Measurements from ENCODE around the gene TDRKH. TPM values are rescaled to one million over a fixed set of nuclear protein-coding genes. Genes with fewer than 3 reads are reported as not detected.

Gene TDRKH
- total RNA-seq, 4 donors from 2014 or later = 5.9 to 10.5 (median 8.3) TPM

DNA sequence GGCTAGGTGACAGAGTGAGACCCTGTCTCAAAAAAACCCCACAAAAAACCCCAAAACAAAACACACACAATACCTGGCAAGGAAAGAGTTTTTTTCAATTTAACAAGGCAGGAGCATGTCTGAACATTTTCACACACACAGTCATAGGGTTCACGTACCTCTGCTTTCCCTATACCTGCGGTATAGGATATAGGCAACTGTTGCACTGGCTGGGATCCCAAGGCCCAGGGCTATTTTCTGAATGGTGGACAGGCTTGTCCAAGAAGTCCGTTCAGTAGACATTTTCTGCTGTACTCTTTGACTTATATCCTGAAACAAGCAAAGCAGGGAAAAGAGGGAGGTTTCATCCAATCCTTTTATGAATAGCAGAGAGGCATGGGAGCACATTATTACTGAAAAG, 7.6 kb downstream of the TDRKH start:
- TF ChIP-seq, protein P1, sequence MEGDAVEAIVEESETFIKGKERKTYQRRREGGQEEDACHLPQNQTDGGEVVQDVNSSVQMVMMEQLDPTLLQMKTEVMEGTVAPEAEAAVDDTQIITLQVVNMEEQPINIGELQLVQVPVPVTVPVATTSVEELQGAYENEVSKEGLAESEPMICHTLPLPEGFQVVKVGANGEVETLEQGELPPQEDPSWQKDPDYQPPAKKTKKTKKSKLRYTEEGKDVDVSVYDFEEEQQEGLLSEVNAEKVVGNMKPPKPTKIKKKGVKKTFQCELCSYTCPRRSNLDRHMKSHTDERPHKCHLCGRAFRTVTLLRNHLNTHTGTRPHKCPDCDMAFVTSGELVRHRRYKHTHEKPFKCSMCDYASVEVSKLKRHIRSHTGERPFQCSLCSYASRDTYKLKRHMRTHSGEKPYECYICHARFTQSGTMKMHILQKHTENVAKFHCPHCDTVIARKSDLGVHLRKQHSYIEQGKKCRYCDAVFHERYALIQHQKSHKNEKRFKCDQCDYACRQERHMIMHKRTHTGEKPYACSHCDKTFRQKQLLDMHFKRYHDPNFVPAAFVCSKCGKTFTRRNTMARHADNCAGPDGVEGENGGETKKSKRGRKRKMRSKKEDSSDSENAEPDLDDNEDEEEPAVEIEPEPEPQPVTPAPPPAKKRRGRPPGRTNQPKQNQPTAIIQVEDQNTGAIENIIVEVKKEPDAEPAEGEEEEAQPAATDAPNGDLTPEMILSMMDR (IDR thresholded peaks at IDR 0.05; ENCODE audit: low read depth) = no peak

DNA sequence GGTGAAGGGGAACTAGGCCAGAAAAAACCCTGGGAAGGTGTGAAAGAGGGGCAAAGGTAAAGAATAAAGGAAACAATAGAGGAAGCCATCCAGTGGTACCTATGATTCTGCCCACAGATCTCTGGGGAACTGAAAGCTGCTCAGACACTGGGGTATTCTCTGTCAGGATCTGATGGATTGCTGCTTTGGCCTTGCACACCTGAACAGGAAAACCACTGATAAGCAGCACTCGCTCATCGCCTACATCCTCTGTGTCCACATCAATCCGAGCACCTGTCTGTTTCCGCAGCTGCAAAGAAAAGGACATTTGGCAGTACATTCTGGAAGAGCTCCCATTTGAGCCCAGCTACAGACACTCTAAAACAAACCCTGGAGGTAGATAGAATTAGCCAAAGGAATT, 10.4 kb downstream of the TDRKH start:
- TF ChIP-seq, protein P1 (IDR thresholded peaks at IDR 0.05; ENCODE audit: low read depth) = no peak

DNA sequence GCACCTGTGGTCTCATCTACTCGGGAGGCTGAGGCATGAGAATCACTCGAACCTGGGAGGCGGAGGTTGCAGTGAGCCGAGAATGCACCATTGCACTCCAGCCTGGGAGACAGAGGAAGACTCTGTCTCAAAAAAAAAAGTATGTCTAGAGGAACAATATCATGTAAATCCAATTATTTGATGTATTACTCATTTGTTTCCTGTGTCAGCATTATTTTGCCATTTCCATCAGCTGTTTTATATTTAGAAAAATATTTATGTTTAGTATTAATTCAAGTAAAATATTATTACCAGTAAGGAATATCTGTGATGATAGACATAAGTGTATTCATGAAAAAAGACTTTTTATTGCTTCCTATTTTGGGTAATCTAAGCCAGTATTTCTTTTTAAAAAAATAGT, 13.0 kb downstream of the TDRKH start:
- TF ChIP-seq, protein P1 (IDR thresholded peaks at IDR 0.05; ENCODE audit: low read depth) = no peak

DNA sequence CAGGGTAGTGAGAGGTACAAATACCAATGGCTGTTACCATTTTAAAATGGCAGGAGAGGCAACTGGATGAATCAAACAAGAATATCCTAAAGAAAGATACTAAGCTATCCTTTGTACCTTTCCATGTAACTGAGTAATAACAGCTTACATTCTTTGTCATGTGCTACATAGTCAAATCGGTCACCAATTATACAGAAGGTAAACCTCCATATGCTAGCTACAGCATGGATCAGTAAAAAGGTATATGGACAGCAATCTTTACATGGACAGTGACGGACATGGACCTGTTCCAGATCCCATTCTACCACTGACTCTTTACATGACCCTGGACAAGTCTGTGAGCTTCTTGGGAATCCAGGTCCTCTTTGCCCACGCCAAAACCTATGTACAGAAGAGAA, 13.6 kb downstream of the TDRKH start:
- TF ChIP-seq, protein P1 (IDR thresholded peaks at IDR 0.05; ENCODE audit: low read depth) = no peak

DNA sequence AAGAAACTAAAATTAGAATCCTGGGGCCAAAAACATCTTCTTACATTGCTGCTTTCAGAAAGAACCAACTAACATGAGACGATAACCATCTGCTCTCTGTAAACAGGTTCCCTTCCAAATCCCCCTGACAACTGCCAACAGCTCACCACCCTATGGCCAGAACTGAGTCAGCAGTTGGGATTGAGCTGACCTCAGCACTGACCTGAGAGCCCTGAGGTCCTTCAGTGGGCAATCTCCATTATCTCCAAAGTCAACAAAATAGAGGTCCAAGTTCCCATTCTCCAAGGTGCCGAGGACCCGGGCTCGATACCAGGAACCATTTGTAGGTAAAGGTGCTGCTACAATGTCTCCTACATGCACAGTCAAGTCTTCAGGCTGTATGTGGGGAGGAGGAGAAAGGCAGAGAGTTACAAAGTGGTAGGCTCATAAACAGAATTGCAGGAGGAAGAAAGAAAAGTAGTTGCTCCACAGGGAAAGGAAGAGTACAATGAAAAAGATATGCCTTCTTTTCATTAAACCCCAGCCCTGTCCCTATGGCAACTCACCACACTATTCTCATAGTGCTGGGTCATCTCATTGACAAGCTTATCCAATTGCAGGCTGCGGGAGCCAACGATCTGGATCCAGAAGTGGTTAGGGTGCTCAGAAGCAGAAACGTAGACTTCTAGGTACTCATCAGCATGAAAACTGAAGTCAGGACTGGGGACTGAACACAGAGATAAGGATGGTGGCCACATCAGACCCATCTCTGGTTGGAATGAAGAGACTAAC, 14.2 kb downstream of the TDRKH start:
- TF ChIP-seq, protein P1 (IDR thresholded peaks at IDR 0.05; ENCODE audit: low read depth) = no peak

DNA sequence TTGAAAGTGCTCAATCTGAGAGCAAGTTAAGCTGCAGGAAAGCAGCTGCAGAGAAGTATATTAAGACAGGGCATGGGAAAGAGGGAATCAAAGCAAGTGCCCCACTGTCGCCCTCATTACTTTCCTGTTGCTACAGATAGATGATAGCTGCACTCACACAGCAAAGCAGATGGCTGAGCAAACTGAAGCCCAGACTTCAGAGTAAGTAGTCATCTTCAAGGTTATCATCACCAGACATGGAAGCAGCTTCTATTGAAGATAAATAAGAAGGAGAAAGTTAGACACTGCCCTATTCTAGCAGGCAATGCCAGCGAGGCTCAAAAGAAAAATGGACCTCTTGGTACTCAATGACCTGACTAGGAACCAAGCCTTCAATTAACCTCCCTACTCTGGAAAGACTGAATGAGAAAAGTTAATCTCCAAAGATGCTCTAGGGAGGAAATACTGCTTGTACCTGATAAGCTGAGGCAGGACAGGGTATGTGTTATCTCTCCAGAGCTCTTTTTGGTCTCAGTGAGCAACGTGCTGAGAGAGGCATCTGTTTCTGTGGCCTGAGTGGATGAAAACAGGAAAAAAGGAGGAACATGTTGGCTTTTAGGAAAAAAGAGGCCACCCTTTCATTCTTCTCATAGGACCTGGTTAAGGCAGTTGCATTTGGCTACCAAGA, 15.9 kb downstream of the TDRKH start:
- TF ChIP-seq, protein P1 (IDR thresholded peaks at IDR 0.05; ENCODE audit: low read depth) = no peak

DNA sequence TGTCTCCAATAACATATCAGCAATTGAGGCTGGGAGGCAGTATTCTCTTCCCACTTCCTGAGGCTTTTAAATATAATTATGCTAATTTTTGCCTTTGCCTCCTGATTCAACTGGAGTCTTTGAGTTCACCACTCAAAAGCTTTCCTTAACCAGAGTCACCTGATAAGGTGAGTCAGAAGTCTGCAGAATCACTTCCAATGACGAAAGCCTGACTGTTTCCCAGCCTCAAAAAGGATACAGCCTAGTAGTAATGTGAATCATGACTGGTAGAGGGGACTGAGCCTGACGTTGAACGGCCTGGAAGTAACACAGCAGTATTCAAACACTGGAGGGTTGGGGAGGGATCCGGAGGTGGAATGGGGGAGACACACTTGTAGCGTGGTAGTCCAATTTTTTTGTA, 16.6 kb downstream of the TDRKH start:
- TF ChIP-seq, protein P1 (IDR thresholded peaks at IDR 0.05; ENCODE audit: low read depth) = no peak

Measured in subcutaneous adipose tissue (tissue), 4 donors.